HepG2 (cell line): ENCODE data around the gene RBFOX1. TPM values are rescaled to one million over a fixed set of nuclear protein-coding genes. Genes with fewer than 3 reads are reported as not detected.

Source experiments
- FOXK1 ChIP-seq: sonication (generic); formaldehyde crosslinking; IDR thresholded peaks from 2 replicates; pipeline ENCODE4 v1.4.0; 2020; ENCODE audit warnings: low read depth, missing genetic modification reagents, borderline replicate concordance
- FOXP4 ChIP-seq: sonication (generic); formaldehyde crosslinking; IDR thresholded peaks from 2 replicates; pipeline ENCODE4 v1.4.0; 2020; ENCODE audit warnings: missing genetic modification reagents
- ONECUT2 ChIP-seq: sonication (generic); formaldehyde crosslinking; IDR thresholded peaks from 2 replicates; pipeline ENCODE4 v1.4.0; 2020; ENCODE audit warnings: missing genetic modification reagents
- SNAPC4 ChIP-seq: sonication (generic); formaldehyde crosslinking; IDR thresholded peaks from 2 replicates; pipeline ENCODE4 v1.4.0; 2020; ENCODE audit warnings: mild to moderate bottlenecking, missing genetic modification reagents
- SP1 ChIP-seq, 2 experiments: fragments of 450-650 bp in 1 of 2; sonication (generic) in 1 of 2; formaldehyde crosslinking in 1 of 2; IDR thresholded peaks; 2 replicates each; pipeline versions ENCODE4 v1.4.0 to v1.6.1; 2016 to 2020; ENCODE audit warnings: missing genetic modification reagents in 1 of 2
- TFDP2 ChIP-seq: sonication (generic); formaldehyde crosslinking; IDR thresholded peaks from 2 replicates; pipeline ENCODE4 v1.4.0; 2020; ENCODE audit warnings: missing genetic modification reagents
- ZFAT ChIP-seq: sonication (generic); formaldehyde crosslinking; conservative IDR thresholded peaks from 2 replicates; pipeline ENCODE4 v1.8.1; 2023; ENCODE audit warnings: missing genetic modification reagents, inconsistent platforms
- ZNF496 ChIP-seq: sonication (generic); formaldehyde crosslinking; IDR thresholded peaks from 2 replicates; pipeline ENCODE4 v1.8.1; 2023; ENCODE audit warnings: mild to moderate bottlenecking, moderate library complexity, missing genetic modification reagents; ENCODE audit not compliant: insufficient replicate concordance
- ZNF619 ChIP-seq: sonication (generic); formaldehyde crosslinking; IDR thresholded peaks from 2 replicates; pipeline ENCODE4 v1.4.0; 2020; ENCODE audit warnings: mild to moderate bottlenecking, missing genetic modification reagents
- polyA plus RNA-seq, 8 experiments: library from polyadenylated mRNA; depleted of rRNA in 3 of 8; stranded (reverse) in 7 of 8; unstranded in 1 of 8; fragments of >200 nt; fragmentation: Illumina TruSeq in 4 of 8; extraction: Trizol in 4 of 8; gene quantifications; 2 replicates each; pipeline versions ENCODE4 v1.2.1 to v1.2.3, GENCODE V29; 2011 to 2016; ENCODE audit warnings: low read depth in 4 of 8, missing spikeins in 1 of 8, mixed read lengths in 1 of 8; ENCODE audit not compliant: insufficient read depth in 1 of 8
- total RNA-seq, 5 experiments: library from RNA; depleted of rRNA; stranded (reverse); fragments of >200 nt; fragmentation: Illumina TruSeq; extraction: Trizol; gene quantifications; 2 replicates each; pipeline ENCODE4 v1.2.3, GENCODE V29; 2016; ENCODE audit warnings: low read depth in 1 of 5

RBFOX1 gene
- total and polyA plus RNA-seq, 2 of the 13 experiments (the other 11 are each of a cell fraction or from before 2014, with no cell fraction given) = not detected

- TF ChIP-seq TFDP2 (no peak), SNAPC4 (no peak), FOXK1 (no peak), SP1 (IDR thresholded peaks at IDR 0.05) (no peak), SP1 (CRISPR knock-in tag; IDR thresholded peaks at IDR 0.05) (no peak), FOXP4 (CRISPR knock-in tag) (no peak), ZNF496 (no peak), ONECUT2 (CRISPR knock-in tag) (no peak), ZNF619 (CRISPR knock-in tag) (no peak), ZFAT (CRISPR knock-in tag) (no peak)
Observed at GRCh38 chr16:7374614-7375174, 42.0 kb downstream of the RBFOX1 start (continued).
